HEK293T (cell line): Measurements from ENCODE around the gene DEPP1.

Experiments used
- CTCF ChIA-PET: fragments of 350-600 bp; formaldehyde crosslinking; extraction: SDS; loops from one replicate; lab custom pipeline; 2021; ENCODE audit warnings: antibody characterized with exemption, inconsistent platforms; lab: Yijun Ruan, JAX
- POLR2A ChIA-PET: fragments of 350-600 bp; formaldehyde crosslinking; extraction: SDS; loops from one replicate; lab custom pipeline; 2020; ENCODE audit warnings: antibody characterized with exemption, inconsistent platforms; lab: Yijun Ruan, JAX
- DNase-seq: peaks from one replicate; pipeline ENCODE4 v3.0.0; 2012; ENCODE audit warnings: mixed read lengths; ENCODE audit errors: extremely low spot score
- ARNT ChIP-seq: fragments of 450-650 bp; IDR thresholded peaks from 2 replicates; pipeline ENCODE4 v1.6.1; 2017; ENCODE audit warnings: mild to moderate bottlenecking
- BHLHE40 ChIP-seq: fragments of 450-650 bp; IDR thresholded peaks from 2 replicates; pipeline ENCODE4 v1.6.1; 2016; ENCODE audit warnings: mild to moderate bottlenecking, moderate library complexity, borderline replicate concordance
- CTBP1 ChIP-seq: fragments of 450-650 bp; IDR thresholded peaks from 2 replicates; pipeline ENCODE4 v1.6.1; 2016; ENCODE audit warnings: borderline replicate concordance
- ELF4 ChIP-seq: fragments of 450-650 bp; IDR thresholded peaks from 2 replicates; pipeline ENCODE4 v1.6.1; 2017; ENCODE audit warnings: antibody characterized with exemption
- FOXA1 ChIP-seq: fragments of 450-650 bp; IDR thresholded peaks from 2 replicates; pipeline ENCODE4 v1.6.1; 2016; ENCODE audit warnings: mild to moderate bottlenecking
- FOXK2 ChIP-seq: fragments of 450-650 bp; IDR thresholded peaks from 2 replicates; pipeline ENCODE4 v1.6.1; 2016; ENCODE audit warnings: mild to moderate bottlenecking
- FOXM1 ChIP-seq: fragments of 450-650 bp; IDR thresholded peaks from 2 replicates; pipeline ENCODE4 v1.6.1; 2017; ENCODE audit warnings: mild to moderate bottlenecking, borderline replicate concordance
- HDGF ChIP-seq: fragments of 450-650 bp; IDR thresholded peaks from 2 replicates; pipeline ENCODE4 v1.6.1; 2017; ENCODE audit warnings: antibody characterized with exemption, borderline replicate concordance
- L3MBTL2 ChIP-seq: fragments of 450-650 bp; conservative IDR thresholded peaks from 2 replicates; pipeline ENCODE4 v1.6.1; 2016; ENCODE audit warnings: mild to moderate bottlenecking
- LEF1 ChIP-seq: fragments of 450-650 bp; IDR thresholded peaks from 2 replicates; pipeline ENCODE4 v1.6.1; 2017; ENCODE audit warnings: mild to moderate bottlenecking, borderline replicate concordance
- NFRKB ChIP-seq: fragments of 450-650 bp; IDR thresholded peaks from 2 replicates; pipeline ENCODE4 v1.6.1; 2016; ENCODE audit warnings: mild to moderate bottlenecking, moderate library complexity
- SP1 ChIP-seq: fragments of 450-650 bp; IDR thresholded peaks from 2 replicates; pipeline ENCODE4 v1.6.1; 2017
- SUZ12 ChIP-seq: fragments of 450-650 bp; IDR thresholded peaks from 2 replicates; pipeline ENCODE4 v1.6.1; 2016; ENCODE audit warnings: mild to moderate bottlenecking
- TARDBP ChIP-seq: fragments of 450-650 bp; IDR thresholded peaks from 2 replicates; pipeline ENCODE4 v1.6.1; 2016
- ZNF384 ChIP-seq: fragments of 450-650 bp; IDR thresholded peaks from 2 replicates; pipeline ENCODE4 v1.6.1; 2016
- TF ChIP-seq, protein P1 (sequence below): fragments of 450-650 bp; IDR thresholded peaks from 2 replicates; pipeline ENCODE4 v1.6.1; 2016

DEPP1 gene

DNA sequence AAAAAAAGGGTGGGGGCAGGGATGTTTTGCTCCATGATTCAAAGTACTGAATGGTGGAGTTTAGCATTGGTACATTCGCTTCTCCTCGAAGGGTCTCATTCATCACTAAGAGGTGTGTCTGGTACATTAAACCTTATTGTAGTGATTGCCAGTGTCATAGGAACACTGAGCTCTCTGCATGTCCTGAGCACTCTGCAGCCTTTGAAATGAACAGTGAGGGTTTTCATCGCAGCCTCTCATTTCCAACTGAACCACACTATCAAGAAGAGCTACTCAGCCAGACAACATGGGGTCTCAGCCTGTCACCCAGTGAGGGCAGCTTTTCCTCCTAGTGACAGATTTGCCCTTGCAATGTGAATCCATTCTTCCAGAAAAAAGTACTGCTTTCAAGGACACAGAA is 7.6 kb upstream of the DEPP1 start:
- TF ChIP-seq ELF4, result no peak
- no peak for TF ChIP-seq L3MBTL2
- TF ChIP-seq ZNF384, result no peak
- no peak for TF ChIP-seq NFRKB
- no peak for TF ChIP-seq SUZ12
- TF ChIP-seq LEF1, result no peak
- TF ChIP-seq, protein P1, sequence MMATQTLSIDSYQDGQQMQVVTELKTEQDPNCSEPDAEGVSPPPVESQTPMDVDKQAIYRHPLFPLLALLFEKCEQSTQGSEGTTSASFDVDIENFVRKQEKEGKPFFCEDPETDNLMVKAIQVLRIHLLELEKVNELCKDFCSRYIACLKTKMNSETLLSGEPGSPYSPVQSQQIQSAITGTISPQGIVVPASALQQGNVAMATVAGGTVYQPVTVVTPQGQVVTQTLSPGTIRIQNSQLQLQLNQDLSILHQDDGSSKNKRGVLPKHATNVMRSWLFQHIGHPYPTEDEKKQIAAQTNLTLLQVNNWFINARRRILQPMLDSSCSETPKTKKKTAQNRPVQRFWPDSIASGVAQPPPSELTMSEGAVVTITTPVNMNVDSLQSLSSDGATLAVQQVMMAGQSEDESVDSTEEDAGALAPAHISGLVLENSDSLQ, result no peak
- no peak for TF ChIP-seq HDGF
- no peak for TF ChIP-seq ARNT
- TF ChIP-seq CTBP1, result no peak
- no peak for TF ChIP-seq SP1
- no peak for TF ChIP-seq FOXK2
- no peak for TF ChIP-seq FOXM1
- no peak for TF ChIP-seq BHLHE40
- no peak for TF ChIP-seq FOXA1
- CTCF ChIA-PET, result no interaction called here
- POLR2A ChIA-PET, result no interaction called here
- DNase-seq, result no peak

DNA sequence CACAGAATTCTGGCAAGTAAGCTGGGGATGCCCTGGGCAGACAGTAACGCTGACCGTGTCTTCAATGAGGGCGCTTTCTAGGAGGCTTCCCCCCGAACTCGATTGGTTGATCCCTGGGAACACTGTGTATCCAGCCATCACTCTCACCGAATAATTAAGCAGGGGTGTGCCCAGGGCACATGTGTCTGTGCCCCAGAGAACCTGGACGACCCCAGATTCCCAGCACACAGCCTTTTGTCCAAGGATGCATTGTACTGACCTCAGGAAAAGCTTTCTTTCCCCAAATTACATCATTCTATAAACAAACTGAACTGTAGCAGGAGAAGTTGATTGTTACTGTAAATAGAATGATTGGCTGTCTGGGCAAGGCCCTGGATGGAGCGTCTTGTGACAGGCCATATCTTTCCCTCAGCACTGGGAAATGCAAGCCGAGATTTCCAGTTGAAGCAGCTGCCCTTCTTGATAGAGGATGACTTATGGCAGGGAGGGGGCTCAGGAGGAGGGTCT is 6.6 kb upstream of the DEPP1 start:
- no peak for DNase-seq
- ChIA-PET POLR2A (interaction anchor here (1.0 kb wide), 1 partner anchor 9 kb away, joined by 4 read pairs; no protein-coding TSS in a partner anchor), CTCF (no interaction called here)
- no peak for TF ChIP-seq ARNT
- TF ChIP-seq NFRKB, result no peak
- TF ChIP-seq LEF1, result no peak
- no peak for TF ChIP-seq TARDBP
- TF ChIP-seq FOXK2, result no peak

DNA sequence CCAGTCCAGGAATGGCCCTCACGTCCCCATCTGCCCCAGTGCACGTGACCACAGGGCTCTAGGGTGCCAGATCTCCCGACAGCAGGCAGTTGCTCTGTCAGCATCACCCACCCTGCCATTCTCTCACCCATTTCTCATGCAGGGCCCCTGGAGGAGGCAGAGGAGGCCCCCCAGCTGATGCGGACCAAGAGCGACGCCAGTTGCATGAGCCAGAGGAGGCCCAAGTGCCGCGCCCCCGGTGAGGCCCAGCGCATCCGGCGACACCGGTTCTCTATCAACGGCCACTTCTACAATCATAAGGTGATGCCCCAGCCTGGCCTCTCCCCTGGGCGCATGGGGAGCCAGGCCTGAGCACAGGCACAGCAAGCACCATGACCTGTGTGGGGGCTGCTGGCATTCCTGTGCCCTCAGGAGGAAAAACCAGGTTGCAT is 6.1 kb upstream of the DEPP1 start:
- no peak for TF ChIP-seq TARDBP
- TF ChIP-seq ELF4, result no peak
- no peak for TF ChIP-seq FOXM1
- TF ChIP-seq, protein P1, result no peak
- no peak for TF ChIP-seq LEF1
- no peak for TF ChIP-seq L3MBTL2
- TF ChIP-seq SP1, result no peak
- TF ChIP-seq HDGF, result no peak
- ChIA-PET POLR2A (interaction anchor here (1.0 kb wide), 1 partner anchor 9 kb away, joined by 4 read pairs; no protein-coding TSS in a partner anchor), CTCF (no interaction called here)
- no peak for DNase-seq

DNA sequence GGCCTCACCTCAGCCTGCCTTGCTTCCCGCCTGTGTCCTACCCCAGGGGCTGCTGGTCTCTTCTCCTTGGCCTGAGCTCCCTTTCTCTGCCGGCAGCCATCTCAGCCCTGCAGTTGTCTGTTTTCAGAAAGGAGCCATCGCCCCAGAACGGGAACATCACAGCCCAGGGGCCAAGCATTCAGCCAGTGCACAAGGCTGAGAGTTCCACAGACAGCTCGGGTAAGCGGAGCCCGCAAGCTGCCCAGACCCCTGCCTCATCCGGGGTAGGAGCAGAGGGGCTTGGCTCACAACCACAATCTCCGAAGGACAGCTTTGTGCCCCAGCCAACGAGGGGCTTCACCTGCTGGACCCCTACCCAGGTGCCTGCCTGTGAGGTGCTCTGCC is 5.3 kb upstream of the DEPP1 start:
- TF ChIP-seq NFRKB (no peak), ARNT (no peak)
- TF ChIP-seq, protein P1, result no peak
- ChIA-PET CTCF (no interaction called here), POLR2A (no interaction called here)
- DNase-seq, result no peak

DNA sequence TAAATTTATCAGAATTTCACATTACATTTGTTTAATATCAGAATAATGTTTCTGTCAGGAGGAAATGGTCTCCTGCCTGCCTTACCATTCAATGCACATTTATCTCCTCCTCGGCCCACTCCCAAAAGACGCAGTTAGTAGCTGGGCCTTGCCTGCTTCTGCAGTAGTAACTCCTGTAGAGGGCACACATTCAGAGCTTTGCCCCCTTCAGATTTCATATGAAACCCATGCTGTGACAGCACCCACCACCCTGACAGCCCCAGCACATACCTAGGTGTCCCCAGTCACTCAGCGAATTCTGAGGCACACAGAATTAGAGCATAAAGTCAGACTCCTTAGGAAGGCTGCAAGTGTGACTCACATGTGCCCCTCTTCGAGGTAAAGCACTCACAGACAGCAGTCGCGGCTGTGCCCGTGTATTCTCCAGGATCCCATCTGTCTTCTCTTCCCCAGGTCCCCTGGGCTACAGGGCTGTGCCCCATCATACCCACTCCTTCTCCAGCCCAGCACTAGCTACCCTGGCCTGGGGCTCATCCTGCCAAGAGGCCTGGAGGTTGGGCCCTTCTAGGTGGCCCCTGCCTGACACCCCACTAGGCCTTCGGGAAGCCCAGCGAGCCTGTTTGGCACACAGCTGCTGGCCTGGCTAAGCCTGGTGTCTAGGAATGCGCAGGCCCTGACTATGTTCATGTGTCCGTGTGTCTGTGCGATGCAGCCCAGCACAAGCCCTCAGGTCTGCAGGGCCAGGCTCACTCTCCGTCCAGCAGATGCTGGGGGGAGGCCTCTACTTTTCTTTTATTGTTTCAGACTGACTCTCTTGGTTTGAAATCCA is 4.7 kb upstream of the DEPP1 start:
- no peak for TF ChIP-seq CTBP1
- TF ChIP-seq L3MBTL2, result no peak
- TF ChIP-seq TARDBP, result no peak
- CTCF ChIA-PET, result no interaction called here
- no peak for DNase-seq
- POLR2A ChIA-PET, result no interaction called here

DNA sequence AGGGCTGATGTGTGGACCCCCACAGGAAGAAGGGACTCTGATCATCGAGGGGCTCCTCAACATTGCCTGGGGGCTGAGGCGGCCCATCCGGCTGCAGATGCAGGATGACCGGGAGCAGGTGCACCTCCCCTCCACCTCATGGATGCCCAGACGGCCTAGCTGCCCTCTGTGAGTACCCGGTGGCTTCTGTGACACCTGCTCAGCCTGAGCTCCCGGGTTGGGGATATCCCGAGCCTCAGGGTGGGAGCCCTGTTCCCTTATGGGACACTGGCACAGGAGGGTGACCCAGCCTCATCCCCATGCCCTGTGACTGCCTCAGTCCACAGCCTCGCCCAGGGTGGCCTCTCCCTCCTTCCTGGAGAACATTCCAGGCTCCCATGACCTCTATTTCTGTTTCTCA is 3.9 kb upstream of the DEPP1 start:
- POLR2A ChIA-PET, result no interaction called here
- CTCF ChIA-PET, result no interaction called here
- DNase-seq, result no peak
- TF ChIP-seq FOXM1 (no peak), LEF1 (no peak), NFRKB (no peak), ARNT (no peak), HDGF (no peak), ZNF384 (no peak), ELF4 (no peak), CTBP1 (no peak), FOXK2 (no peak), BHLHE40 (no peak), TARDBP (no peak), SP1 (no peak), L3MBTL2 (no peak), SUZ12 (no peak), FOXA1 (no peak)
- TF ChIP-seq, protein P1, result no peak
